Stimulated activated CD4-positive, alpha-beta T cell treated with anti-CD3 and anti-CD28 coated beads, Interleukin-15, amount 100 ng/mL, for 48 hours (primary cell): ENCODE data around the gene FAM236D.
"Not testable (repeated sequence)": the region's sequence is repeated elsewhere in the genome, so short reads cannot be mapped to it uniquely, and the experiment has no call there.

Source experiments
- DNase-seq, 2 donors: peaks; one replicate each; pipeline ENCODE4 v3.0.0-alpha.2; 2020; ENCODE audit warnings: low read depth in 2 of 2

The FAM236D gene

DNA sequence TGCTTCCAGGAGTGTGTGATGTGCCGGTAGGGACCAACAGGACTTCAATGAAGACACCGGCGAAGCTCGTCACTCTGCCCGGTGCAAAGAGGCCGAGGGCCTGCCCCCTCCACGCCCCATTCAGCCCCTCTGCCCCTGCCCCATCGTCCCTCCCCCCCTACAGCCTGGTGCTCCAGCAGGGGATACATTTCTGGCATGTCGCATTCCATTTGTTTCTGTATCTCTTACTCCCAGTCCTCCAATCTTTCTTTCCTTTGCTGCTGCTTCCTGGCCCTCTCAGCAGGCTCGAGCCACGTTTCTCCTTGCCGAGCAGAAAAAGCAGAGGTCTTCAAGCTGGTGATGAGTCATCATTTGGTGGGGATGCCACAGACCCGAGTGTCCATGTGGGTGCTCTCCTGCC lies at the start of gene FAM236D:
Gene FAM236D, minus strand, starts transcription at position 101 of the 400 bp plus-strand sequence. Its CDS starts 100 bp downstream, at position 1.
- DNase-seq: not testable (repeated sequence)

DNA sequence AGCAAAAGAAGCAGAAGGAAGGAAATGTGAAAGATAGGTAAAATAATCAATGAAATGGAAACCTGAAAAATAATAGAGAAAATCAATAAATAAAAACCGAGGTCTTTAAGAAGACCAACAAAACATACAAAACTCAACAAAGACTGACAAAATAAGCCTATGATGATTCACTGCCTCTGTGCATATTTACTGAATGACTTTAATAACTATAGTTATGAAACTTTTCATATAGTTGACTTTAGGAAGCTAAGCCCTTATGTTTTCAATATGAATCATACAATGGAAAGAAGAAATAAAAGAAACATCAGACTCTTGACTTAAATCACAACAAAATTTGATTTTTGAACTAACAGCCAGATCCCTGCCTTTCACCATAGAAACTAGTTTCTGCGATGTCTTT lies 29.5 kb upstream of the FAM236D start:
- DNase-seq: not testable (repeated sequence)

DNA sequence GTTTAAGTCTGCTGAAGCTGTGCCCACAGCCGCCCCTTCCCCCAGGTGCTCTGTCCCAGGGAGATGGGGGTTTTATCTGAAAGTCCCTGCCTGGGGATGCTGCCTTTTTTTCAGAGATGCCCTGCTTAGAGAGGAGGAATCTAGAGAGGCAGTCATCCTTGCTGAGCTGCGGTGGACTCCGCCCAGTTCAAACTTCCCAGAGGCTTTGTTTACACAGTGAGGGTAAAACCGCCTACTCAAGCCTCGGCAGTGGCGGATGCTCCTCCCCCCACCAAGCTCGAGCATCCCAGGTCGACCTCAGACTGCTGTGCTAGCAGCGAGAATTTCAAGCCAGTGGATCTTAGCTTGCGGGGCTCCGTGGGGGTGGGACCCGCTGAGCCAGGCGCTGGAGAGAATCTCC lies 22.7 kb upstream of the FAM236D start:
- not testable (repeated sequence) for DNase-seq

DNA sequence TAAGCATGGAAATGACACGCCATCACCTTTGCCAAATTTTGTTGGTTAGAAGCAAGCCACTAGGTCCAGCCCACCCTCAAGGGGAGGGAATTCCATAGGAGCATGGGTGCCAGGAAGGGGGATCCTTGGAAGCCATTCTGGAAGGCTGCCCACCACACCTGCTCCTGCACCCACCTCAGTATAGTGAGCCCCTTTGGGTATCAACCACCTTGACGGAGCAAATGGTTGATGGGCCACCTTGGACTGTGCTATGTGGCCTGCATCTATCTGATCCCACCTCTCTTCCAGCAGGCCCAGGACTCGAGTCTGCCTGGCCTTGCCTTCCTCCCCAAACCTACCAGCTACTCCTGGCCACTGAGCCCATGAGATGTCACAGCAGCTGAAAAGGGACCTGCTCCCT lies 17.6 kb downstream of the FAM236D start:
- not testable (repeated sequence) for DNase-seq

DNA sequence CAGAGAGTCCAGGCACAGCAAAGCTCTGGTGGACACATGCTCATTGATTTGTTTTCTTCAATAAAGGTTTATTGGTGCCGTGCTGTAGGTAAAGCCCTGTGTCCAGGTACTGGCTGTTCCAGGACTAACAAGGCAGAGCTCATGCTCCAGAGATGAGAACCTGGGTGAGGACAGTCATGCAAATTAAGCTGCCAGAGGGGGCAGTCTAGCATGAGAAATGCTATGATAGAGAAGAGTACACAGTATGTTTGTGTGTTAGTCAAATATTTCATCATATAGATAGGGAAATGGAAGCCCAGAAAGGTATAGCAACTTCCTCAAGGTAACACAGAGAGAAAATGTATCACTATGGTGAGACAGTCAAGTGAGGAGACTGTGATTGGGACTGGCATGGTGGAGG lies 19.9 kb downstream of the FAM236D start:
- DNase-seq: not testable (repeated sequence)

DNA sequence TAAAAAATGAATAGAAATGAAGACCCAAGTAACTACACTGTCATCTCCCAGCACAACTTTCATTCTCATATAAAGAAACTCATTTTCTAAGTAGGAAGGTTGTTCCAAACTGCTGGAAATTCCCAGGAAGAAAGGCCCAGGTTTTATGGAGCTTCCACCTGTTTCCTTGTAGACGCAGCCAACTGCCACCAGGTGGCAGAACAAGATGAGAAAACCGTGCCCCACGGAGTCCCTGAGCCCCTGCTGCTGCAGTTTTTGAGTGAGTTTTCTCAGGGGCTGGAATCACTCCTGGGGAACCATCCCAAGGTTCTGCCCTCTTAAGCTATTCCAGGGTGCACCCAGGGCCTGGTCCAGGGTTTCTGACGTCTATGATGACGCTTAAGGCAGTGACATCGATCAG lies 24.0 kb downstream of the FAM236D start:
- not testable (repeated sequence) for DNase-seq

DNA sequence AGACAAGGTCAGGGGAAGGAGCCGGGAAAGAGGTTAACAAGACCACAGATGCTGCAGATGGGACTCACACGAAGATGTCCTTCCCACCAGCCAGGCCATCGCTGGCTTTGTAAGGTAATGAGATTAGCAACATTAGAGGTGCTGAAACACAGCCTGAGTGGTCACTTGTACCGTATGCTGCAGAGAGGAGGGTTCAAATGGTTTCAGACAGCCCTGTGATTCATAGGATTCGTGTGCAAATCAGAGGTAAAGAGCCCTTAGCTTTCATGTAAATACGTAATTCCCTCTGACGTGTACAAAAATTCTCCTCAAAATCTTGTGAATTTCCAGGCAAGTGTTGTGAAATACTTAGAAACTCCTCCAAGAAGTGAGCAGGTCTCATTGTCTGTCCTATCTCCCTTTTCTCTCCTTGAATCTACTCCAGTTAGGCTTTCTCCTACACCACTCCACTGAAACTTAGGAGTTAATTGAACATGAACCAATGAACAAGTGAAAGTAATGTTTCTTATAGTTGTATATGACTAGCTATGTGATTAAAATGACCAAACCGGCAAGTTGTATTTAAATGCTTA lies 24.6 kb downstream of the FAM236D start:
- DNase-seq: not testable (repeated sequence)

DNA sequence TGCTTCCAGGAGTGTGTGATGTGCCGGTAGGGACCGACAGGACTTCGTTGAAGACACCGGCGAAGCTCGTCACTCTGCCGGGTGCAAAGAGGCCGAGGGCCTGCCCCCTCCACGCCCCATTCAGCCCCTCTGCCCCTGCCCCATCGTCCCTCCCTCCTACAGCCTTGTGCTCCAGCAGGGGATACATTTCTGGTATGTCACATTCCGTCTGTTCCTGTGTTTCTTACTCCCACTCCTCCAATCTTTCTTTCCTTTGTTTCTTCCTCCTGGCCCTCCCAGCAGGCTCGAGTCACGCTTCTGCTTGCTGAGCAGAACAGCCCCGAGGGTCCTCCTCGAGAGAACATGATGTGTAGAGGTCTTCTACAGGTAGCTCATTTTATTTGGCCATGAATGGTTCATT lies 25.4 kb downstream of the FAM236D start, which contains the start of gene FAM236B:
Gene FAM236B, minus strand, starts transcription at position 101 of the 400 bp plus-strand sequence. Its CDS starts 100 bp downstream, at position 1.
- DNase-seq: not testable (repeated sequence)

DNA sequence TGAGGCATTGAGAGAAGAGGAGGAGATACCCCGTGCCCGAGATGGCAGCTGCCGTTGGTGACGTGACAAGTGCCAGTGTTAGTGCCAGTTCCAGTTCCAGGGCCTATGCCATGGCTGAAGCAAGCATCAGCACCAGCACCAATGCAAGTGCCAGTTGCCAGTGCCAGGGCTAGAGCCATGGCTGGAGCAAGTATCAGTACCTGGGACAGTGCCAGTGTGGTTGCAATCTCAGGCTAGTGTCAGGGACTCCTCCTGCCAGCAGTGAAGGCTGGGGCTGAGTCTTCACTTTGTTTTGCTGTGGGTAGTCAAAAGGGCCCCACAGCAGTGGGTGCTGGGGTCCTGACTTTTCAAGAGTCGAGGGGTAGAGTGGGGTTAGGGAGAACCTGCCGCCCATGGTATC lies 29.9 kb downstream of the FAM236D start:
- not testable (repeated sequence) for DNase-seq

DNA sequence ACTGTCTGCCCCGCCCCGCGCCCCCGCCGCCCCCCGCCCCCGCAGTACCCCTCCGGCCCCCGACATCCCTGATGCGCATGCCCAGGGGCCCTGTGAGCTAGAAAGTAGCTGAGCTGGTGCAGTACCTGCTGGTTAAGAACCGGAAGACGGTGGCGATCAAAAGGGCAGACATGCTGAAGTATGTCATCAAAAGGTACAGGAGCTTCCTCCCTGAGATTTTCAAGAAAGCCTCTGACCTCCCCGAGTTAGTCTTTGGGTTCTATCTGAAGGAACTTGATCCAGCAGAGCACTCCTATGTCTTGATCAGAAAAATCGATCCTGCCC lies 30.6 kb downstream of the FAM236D start:
- not testable (repeated sequence) for DNase-seq

DNA sequence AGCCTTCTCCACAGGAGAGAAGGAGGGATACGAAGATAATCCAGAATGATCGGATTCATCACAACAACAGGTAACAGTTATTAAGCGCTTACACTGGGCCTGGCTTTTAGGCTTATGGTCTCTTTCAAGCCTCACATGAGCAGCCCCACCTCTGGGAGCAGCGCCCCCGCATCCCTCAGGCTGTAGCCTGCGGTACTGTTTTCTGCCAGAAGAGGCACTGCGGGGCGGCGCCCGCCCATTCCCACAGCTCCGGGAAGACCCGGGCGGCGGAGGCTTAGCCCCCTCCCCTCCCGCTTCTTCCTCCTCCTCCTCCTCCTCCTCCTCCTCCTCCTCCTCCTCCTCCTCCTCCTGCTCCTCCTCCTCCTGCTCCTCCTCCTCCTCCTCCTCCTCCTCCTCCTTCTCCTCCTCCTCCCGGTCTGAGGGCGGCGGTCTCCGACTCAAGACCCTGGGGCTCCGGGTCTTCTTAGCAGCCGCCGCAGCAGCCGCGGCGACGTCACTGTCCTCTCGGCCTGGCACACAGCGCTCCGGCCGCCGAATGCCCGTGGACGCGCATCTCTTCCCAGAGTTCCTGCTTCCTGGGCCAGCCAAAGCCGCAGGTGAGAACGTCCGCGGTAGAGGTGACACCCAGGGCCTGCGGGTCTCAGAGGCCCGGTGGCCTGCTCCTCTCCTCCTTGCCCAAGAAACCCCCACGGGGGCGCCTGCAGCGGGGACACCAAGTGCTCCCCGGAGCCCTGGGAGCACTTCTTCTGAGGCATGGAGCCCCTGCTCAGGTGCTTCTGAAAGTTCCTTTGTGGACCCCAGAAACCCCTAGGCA lies 31.1 kb downstream of the FAM236D start, which contains the start of gene DMRTC1B:
Gene DMRTC1B, plus strand, starts transcription at position 238 of the 814 bp plus-strand sequence. CDS start 68,246 bp downstream, outside the sequence.
- not testable (repeated sequence) for DNase-seq

DNA sequence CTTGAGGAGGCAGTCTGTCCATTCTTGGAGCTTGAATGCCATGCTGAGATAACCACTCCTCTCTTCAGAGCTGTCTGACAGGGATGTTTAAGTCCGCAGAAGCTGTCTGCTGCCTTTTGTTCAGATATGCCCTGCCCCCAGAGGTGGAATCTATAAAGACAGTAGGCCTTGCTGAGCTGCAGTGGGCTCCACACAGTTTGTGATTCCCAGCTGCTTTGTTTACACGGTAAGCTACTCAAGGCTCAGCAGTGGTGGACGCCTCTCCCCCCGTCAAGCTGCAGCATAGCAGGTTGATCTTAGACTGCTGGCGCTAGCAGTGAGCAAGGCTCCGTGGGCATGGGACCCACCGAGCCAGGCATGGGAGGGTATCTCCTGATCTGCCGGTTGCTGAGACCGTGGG lies 47.6 kb downstream of the FAM236D start:
- not testable (repeated sequence) for DNase-seq
